ENCODE data around the gene SDR42E2. TPM values are rescaled to one million over a fixed set of nuclear protein-coding genes. Genes with fewer than 3 reads are reported as not detected.

SDR42E2 gene
- total and polyA plus RNA-seq, 10 of the 15 experiments (the other 5 are each of a cell fraction or from before 2014, with no cell fraction given): 0.01 to 0.09 (median 0.08) TPM; not detected in 4

GRCh38 chr16:22194707-22195444 is 32.6 kb downstream of the SDR42E2 start:
- intact Hi-C loops (cut with micrococcal nuclease; ENCODE audit: unreplicated experiment) (loop anchor here (1.0 to 5.0 kb wide), 3 partner anchors 11 to 177 kb away; partner anchors contain the start of genes CDR2, EEF2K and POLR3E), in situ Hi-C loops (cut with MboI) (loop anchor here (5.0 kb wide), 1 partner anchor 102 kb away; the partner anchor contains the start of gene POLR3E)
- 53% methylated on average over 9 of the region's 9 CpGs for WGBS (ENCODE audit: insufficient coverage, insufficient replicate concordance, low lambda C conversion rate, missing lambda C conversion rate)
- Histone ChIP-seq H3K27me3 (replicated peaks in 1 of 2; ENCODE audit: control insufficient read depth in 2 of 2, insufficient read depth in 2 of 2, low read length in 1 of 2) (no peaks in the 10 kb centered on the region), H3K4me3 (no peak overlapping the region), H4K20me1 (ENCODE audit: control insufficient read depth, insufficient read depth) (no peaks in the 10 kb centered on the region), H3K9me3 (replicated peaks; ENCODE audit: control insufficient read depth, insufficient read depth, low read length) (no peaks in the 10 kb centered on the region), H3K4me1 (ENCODE audit: control insufficient read depth, insufficient read depth, low read length) (peaks cover 39% of the 10 kb centered on the region), H3K4me2 (ENCODE audit: control insufficient read depth, insufficient read depth) (peak overlapping the region; percentile 81), H3K9ac (ENCODE audit: control insufficient read depth, insufficient read depth, low read length) (no peak overlapping the region), H3K36me3 (ENCODE audit: control insufficient read depth in 2 of 2, insufficient read depth in 2 of 2, low read length in 1 of 2) (no peaks in the 10 kb centered on the region), H3K79me2 (ENCODE audit: control insufficient read depth, insufficient read depth, low read length) (no peaks in the 10 kb centered on the region), H3K27ac (ENCODE audit: control insufficient read depth, insufficient read depth) (peak overlapping the region; percentile 77), H2AFZ (ENCODE audit: control insufficient read depth, low read depth, low read length) (no peak overlapping the region; the same call in none of the 2 replicates)
- DNase-seq (ENCODE audit: low read depth, low spot score): peak; percentile 49
- CTCF ChIA-PET: interaction anchor here (0.5 to 8.4 kb wide), 4 partner anchors 12 to 104 kb away, joined by 3 to 132 read pairs (median 48); partner anchors contain the start of genes EEF2K and POLR3E
- TF ChIP-seq EGR1 (IDR thresholded peaks at IDR 0.05; ENCODE audit: borderline replicate concordance in 1 of 2, low read depth in 2 of 2, low read length in 2 of 2): peak in 1 of 2 experiments; percentile 49; a peak in 1 of 3 replicates
- TF ChIP-seq RELB (IDR thresholded peaks at IDR 0.05; ENCODE audit: low read depth): peak; percentile 54
- TF ChIP-seq RELA (IDR thresholded peaks at IDR 0.05; ENCODE audit: borderline replicate concordance, partially characterized antibody): peak; percentile 75
- peak; percentile 59; the same call in 1 of the 2 replicates for TF ChIP-seq SPI1 (IDR thresholded peaks at IDR 0.05; ENCODE audit: borderline replicate concordance, insufficient read depth, low read depth, low read length)
- peak; percentile 62 for TF ChIP-seq IKZF1 (conservative IDR thresholded peaks at IDR 0.05)
- TF ChIP-seq ASH2L (IDR thresholded peaks at IDR 0.05; ENCODE audit: borderline replicate concordance, low read depth): no peak
- TF ChIP-seq ZNF687 (IDR thresholded peaks at IDR 0.05): peak; percentile 88
- TF ChIP-seq DPF2 (IDR thresholded peaks at IDR 0.05): peak; percentile 84
- TF ChIP-seq MTA2 (IDR thresholded peaks at IDR 0.05; ENCODE audit: low read depth): 0 out of 2 replicates have a peak, but pooled peaks have one; percentile 28
- TF ChIP-seq RAD21 (IDR thresholded peaks at IDR 0.05; ENCODE audit: insufficient read depth, low read depth, low read length): no peak
- peak; percentile 4; the same call in 1 of the 2 replicates for TF ChIP-seq EED (IDR thresholded peaks at IDR 0.05; ENCODE audit: low read depth)
- peak in 1 of 2 experiments; percentile 55; a peak in 2 of 4 replicates for TF ChIP-seq IKZF2 (IDR thresholded peaks at IDR 0.05)
- no peak for TF ChIP-seq ZNF384 (IDR thresholded peaks at IDR 0.05; ENCODE audit: borderline replicate concordance, low read depth, low read length)
- POLR2A ChIA-PET: interaction anchor here (0.5 to 6.0 kb wide), 5 partner anchors 12 to 159 kb away, joined by 3 to 104 read pairs (median 6); partner anchors contain the start of genes EEF2K and POLR3E
- no TSS peak for BruUV-seq (replicated peaks)
- ATAC-seq: 0 out of 3 replicates have a peak, but pooled peaks have one; percentile 1
- FAIRE-seq: no peak
- RAD21 ChIA-PET (ENCODE audit: unreplicated experiment): interaction anchor here (1.0 to 7.8 kb wide), 4 partner anchors 12 to 159 kb away, joined by 3 to 74 read pairs (median 33); partner anchors contain the start of genes EEF2K and POLR3E
- SMC1A ChIA-PET (ENCODE audit: uncharacterized antibody, unreplicated experiment): interaction anchor here (0.6 to 9.0 kb wide), 8 partner anchors 10 to 242 kb away, joined by 3 to 86 read pairs (median 10); partner anchors contain the start of genes EEF2K and POLR3E

Data from GM12878 (cell line).